ENCODE measurements around the gene HMGCL.
A peak's percentile ranks its signal among the peaks of the same experiment; 100 is the strongest.

- TF ChIP-seq CTCF (conservative IDR thresholded peaks at IDR 0.05 in 1 of 2, IDR thresholded peaks at IDR 0.05 in 1 of 2; ENCODE audit: low read depth in 1 of 2, low read length in 2 of 2) (peak; percentile 45 to 69), EZH2 (IDR thresholded peaks at IDR 0.05; ENCODE audit: low read length, missing control alignments) (no peak)
These were observed 14.2 kb downstream of the HMGCL start for GRCh38 chr1:23810818-23811540.

Measured in fibroblast of lung (primary cell).